ENCODE data around the gene RASGEF1C. TPM values are rescaled to one million over a fixed set of nuclear protein-coding genes. Genes with fewer than 3 reads are reported as not detected.
"Not testable (repeated sequence)": the region's sequence is repeated elsewhere in the genome, so short reads cannot be mapped to it uniquely, and the experiment has no call there.

RASGEF1C gene
- total RNA-seq, 1 donor from 2014 or later = 0.13 TPM

DNA sequence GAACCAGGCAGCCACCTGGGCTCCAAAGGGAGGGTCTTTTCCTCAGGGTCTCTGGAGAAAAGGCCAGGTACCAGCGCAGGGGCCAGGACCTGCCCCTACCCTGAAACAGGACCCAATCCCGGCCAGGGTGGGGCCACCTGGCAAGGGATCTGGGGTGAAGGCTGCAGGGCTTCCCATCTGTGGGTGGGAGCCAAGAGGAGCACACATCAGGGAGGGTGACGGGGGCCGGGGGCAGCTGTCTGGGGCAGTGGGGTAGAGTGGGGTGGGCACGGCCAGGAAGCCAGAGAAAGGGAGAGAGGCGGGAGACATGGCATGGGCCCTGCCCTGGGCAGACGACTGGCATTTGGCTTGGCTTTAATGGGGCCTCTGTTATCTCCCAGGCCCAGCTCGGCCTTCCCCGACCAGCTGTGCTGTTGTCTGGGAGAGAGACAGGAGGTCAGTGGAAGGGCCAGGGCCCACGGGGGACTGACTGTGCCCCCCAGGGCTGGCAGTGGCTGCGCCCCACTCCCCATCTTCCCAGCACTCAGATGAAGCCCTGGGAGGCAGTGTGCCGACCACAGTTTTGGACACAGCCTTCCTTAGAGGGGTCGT is 80.2 kb downstream of the RASGEF1C start:
- no peak overlapping the region for H3K4me3 ChIP-seq (ENCODE audit: low read depth, low read length)
- no peak for TF ChIP-seq CTCF (IDR thresholded peaks at IDR 0.05; ENCODE audit: insufficient read depth, low read length, poor library complexity, severe bottlenecking)
- H3K36me3 ChIP-seq (ENCODE audit: control insufficient read depth, insufficient read depth, low read length) = no peaks in the 10 kb centered on the region
- no peak for DNase-seq (ENCODE audit: low read depth)
- H3K27me3 ChIP-seq (ENCODE audit: control insufficient read depth, insufficient read depth, low read length) = peaks cover 10% of the 10 kb centered on the region

DNA sequence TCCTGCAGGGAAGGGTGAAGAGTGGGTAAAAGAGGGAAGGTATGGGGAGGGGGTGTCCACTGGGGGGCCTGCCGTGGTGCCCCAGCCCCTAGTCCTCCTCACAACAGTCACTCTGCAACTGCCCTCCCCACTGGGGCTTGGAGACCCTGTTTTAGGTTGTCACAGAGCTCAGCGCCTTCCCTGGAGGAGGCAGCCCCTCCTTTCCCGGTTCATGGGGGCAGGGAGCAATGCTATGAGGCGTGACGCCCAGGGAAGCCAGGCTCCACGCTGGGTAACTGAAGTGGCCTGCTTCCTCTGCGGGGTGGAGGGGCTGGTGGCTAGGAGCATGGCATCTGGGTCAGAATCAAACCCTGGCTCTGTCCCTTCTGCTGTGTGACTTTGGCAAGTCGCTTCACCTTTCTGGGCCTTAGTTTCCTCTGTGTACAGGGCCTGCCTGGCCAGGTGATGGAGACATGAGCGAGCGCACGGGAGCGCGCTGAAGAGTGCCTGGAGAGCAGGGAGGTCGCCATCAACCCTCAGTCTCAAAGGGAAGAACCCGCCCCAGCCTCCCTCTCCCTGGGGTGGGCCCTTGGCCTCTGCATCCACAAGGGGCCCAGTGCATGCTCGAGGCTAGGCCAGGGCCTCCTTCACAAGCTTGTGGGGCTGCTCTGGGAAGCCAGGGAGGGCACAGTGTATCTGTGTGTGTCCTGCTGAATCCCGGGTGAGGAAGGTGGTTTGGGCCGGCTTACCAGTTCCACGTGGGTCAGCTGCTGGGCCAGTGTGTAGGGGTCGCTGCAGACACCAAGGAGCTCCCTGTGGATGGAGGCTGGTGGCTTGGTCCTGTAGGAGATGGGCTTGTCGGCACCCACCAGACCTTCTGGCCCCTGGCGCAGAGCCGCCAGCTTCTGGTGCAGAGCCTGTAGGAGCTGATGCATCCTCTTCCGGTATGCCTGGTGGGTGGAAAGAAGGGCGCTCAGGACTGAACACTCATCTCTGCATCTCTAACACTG is 81.0 kb downstream of the RASGEF1C start:
- TF ChIP-seq CTCF (IDR thresholded peaks at IDR 0.05; ENCODE audit: insufficient read depth, low read length, poor library complexity, severe bottlenecking) = no peak
- Histone ChIP-seq H3K4me3 (ENCODE audit: low read depth, low read length) (no peak overlapping the region), H3K27me3 (ENCODE audit: control insufficient read depth, insufficient read depth, low read length) (peaks cover 10% of the 10 kb centered on the region), H3K36me3 (ENCODE audit: control insufficient read depth, insufficient read depth, low read length) (no peaks in the 10 kb centered on the region)
- no peak for DNase-seq (ENCODE audit: low read depth)

DNA sequence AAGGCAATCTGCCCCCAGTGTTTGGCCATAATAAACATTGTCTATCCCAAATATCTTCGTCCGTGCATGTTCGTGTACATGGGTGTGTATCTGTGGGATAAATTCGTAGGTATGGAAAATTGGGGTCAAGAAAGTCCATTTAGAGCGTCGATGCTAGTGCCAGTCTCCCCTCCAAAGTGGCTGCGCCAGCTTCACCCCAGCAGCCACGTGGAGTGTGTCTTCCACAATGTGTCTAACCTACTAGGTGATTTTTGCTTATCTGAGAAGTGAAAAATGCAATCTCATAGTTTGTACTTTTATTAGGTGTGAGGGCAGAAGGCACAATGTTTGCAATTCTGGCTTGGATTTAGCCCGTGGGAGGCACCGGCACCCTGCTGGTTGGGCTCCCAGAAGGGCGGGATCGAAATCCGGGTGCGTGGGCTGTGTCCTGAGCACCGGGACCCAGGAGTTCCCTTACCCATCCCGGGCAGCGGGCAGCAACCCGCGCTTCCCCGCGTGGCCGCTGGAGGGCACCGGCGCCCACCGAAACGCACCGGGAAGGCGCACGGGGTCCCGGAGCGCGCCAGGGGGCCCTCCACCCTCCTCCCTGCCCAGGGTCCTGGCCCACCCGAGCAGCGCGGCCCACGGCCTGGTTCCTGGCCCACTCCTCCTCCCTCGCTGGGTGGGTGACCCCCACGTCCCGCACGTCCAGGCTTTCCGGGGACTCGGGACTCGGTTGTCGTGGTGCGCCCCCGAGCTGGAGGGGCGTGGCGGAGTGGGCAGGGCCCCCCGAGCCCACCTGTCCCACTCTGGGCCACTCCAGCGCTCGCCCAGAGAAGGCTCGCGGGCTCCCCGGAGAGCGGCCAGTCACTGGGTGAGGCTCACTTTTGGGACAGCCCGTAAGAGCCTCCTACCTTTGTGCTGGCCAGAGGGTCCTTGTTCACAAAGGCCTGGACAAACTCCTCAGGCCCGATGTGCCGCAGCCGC is 82.0 kb downstream of the RASGEF1C start:
- TF ChIP-seq CTCF (IDR thresholded peaks at IDR 0.05; ENCODE audit: insufficient read depth, low read length, poor library complexity, severe bottlenecking) = peak; percentile 78
- H3K27me3 ChIP-seq (ENCODE audit: control insufficient read depth, insufficient read depth, low read length) = peaks cover 10% of the 10 kb centered on the region
- no peak for DNase-seq (ENCODE audit: low read depth)
- H3K4me3 ChIP-seq (ENCODE audit: low read depth, low read length) = no peak overlapping the region
- H3K36me3 ChIP-seq (ENCODE audit: control insufficient read depth, insufficient read depth, low read length) = no peaks in the 10 kb centered on the region

GRCh38 chr5:180126156-180126555 is 82.9 kb downstream of the RASGEF1C start:
- DNase-seq (ENCODE audit: low read depth); H3K4me3 ChIP-seq (ENCODE audit: low read depth, low read length); H3K36me3 ChIP-seq (ENCODE audit: control insufficient read depth, insufficient read depth, low read length): not testable (repeated sequence)
- peaks cover 10% of the 10 kb centered on the region for H3K27me3 ChIP-seq (ENCODE audit: control insufficient read depth, insufficient read depth, low read length)

DNA sequence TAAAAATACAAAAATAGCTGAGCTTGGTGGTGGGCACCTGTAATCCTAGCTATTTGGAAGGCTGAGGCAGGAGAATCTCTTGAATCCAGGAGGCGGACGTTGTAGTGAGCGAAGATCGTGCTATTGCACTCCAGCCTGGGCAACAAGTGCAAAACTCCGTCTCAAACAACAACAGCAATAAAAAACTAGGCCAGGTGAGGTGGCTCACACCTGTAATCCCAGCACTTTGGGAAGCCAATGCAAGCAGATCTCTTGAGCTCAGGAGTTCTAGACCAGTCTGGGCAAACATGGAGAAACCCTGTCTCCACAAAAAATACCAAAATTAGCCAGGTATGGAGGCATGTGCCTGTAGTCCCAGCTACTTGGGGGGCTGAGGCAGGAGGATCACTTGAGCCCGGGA is 84.3 kb downstream of the RASGEF1C start:
- not testable (repeated sequence) for H3K36me3 ChIP-seq (ENCODE audit: control insufficient read depth, insufficient read depth, low read length); H3K4me3 ChIP-seq (ENCODE audit: low read depth, low read length); DNase-seq (ENCODE audit: low read depth)
- peaks cover 10% of the 10 kb centered on the region for H3K27me3 ChIP-seq (ENCODE audit: control insufficient read depth, insufficient read depth, low read length)

- no peak for TF ChIP-seq CTCF (IDR thresholded peaks at IDR 0.05; ENCODE audit: insufficient read depth, low read length, poor library complexity, severe bottlenecking)
- H3K27me3 ChIP-seq (ENCODE audit: control insufficient read depth, insufficient read depth, low read length) = peaks cover 8% of the 10 kb centered on the region
- no peaks in the 10 kb centered on the region for H3K36me3 ChIP-seq (ENCODE audit: control insufficient read depth, insufficient read depth, low read length)
- DNase-seq (ENCODE audit: low read depth) = no peak
- H3K4me3 ChIP-seq (ENCODE audit: low read depth, low read length) = no peak overlapping the region
Measured at GRCh38 chr5:180122875-180123274, 86.1 kb downstream of the RASGEF1C start.

Measured in kidney epithelial cell (primary cell).